Measurements from ENCODE around the gene C1D. TPM values are rescaled to one million over a fixed set of nuclear protein-coding genes. Genes with fewer than 3 reads are reported as not detected.

C1D gene
- total RNA-seq, 1 experiment from 2014 or later, result 21.1 TPM

DNA sequence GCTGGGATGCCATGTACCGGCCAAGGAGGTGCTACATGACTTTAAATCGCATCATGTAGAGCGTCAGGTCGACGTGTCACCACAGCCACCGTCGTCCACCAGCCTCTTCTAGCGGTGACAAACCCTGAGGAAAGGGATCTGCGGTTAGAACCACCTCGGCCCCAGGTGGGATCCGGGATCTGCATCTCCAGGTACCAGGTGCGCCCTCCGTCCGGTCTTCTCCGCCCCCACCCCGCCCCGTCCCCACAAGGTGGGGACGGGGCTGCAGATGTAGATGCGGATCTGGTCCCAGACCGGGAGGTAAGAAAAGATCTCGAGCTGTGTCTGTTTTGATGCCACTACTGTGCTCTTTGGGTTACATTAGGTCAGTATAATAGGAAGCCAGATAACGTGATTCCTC is 38.4 kb downstream of the C1D start:
- H3K9me3 ChIP-seq (ENCODE audit: control insufficient read depth in 1 of 2, insufficient read depth in 1 of 2, low read depth in 1 of 2, low read length in 2 of 2), result no peaks in the 10 kb centered on the region
- H2AFZ ChIP-seq (ENCODE audit: low read depth, low read length, poor library complexity, severe bottlenecking), result no peak overlapping the region
- intact Hi-C loops (cut with micrococcal nuclease), result no loop called here
- no peak for TF ChIP-seq EZH2 (IDR thresholded peaks at IDR 0.05)
- TF ChIP-seq RAD21 (IDR thresholded peaks at IDR 0.05; ENCODE audit: low read depth), result no peak
- no peak for TF ChIP-seq MAX (IDR thresholded peaks at IDR 0.05)
- TF ChIP-seq CBX3 (IDR thresholded peaks at IDR 0.05; ENCODE audit: low read depth), result no peak
- TF ChIP-seq EGR1 (IDR thresholded peaks at IDR 0.05; ENCODE audit: low read depth), result no peak
- TF ChIP-seq, protein P1, sequence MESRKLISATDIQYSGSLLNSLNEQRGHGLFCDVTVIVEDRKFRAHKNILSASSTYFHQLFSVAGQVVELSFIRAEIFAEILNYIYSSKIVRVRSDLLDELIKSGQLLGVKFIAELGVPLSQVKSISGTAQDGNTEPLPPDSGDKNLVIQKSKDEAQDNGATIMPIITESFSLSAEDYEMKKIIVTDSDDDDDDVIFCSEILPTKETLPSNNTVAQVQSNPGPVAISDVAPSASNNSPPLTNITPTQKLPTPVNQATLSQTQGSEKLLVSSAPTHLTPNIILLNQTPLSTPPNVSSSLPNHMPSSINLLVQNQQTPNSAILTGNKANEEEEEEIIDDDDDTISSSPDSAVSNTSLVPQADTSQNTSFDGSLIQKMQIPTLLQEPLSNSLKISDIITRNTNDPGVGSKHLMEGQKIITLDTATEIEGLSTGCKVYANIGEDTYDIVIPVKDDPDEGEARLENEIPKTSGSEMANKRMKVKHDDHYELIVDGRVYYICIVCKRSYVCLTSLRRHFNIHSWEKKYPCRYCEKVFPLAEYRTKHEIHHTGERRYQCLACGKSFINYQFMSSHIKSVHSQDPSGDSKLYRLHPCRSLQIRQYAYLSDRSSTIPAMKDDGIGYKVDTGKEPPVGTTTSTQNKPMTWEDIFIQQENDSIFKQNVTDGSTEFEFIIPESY (IDR thresholded peaks at IDR 0.05; ENCODE audit: extremely low read depth, insufficient replicate concordance, low read length), result no peak
- no peak for TF ChIP-seq ZNF274 (IDR thresholded peaks at IDR 0.05; ENCODE audit: low read depth, low read length)
- TF ChIP-seq JUND (IDR thresholded peaks at IDR 0.05), result no peak
- no peak for TF ChIP-seq ZFX (IDR thresholded peaks at IDR 0.05)
- TF ChIP-seq, protein P2, sequence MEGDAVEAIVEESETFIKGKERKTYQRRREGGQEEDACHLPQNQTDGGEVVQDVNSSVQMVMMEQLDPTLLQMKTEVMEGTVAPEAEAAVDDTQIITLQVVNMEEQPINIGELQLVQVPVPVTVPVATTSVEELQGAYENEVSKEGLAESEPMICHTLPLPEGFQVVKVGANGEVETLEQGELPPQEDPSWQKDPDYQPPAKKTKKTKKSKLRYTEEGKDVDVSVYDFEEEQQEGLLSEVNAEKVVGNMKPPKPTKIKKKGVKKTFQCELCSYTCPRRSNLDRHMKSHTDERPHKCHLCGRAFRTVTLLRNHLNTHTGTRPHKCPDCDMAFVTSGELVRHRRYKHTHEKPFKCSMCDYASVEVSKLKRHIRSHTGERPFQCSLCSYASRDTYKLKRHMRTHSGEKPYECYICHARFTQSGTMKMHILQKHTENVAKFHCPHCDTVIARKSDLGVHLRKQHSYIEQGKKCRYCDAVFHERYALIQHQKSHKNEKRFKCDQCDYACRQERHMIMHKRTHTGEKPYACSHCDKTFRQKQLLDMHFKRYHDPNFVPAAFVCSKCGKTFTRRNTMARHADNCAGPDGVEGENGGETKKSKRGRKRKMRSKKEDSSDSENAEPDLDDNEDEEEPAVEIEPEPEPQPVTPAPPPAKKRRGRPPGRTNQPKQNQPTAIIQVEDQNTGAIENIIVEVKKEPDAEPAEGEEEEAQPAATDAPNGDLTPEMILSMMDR (IDR thresholded peaks at IDR 0.05 in 2 of 3, conservative IDR thresholded peaks at IDR 0.05 in 1 of 3; ENCODE audit: borderline replicate concordance in 1 of 3, insufficient read depth in 1 of 3, low read depth in 2 of 3, low read length in 2 of 3), result no peak
- no peak for TF ChIP-seq TCF7L2 (IDR thresholded peaks at IDR 0.05; ENCODE audit: borderline replicate concordance, extremely low read depth, insufficient read depth, insufficient read length)
- ChIA-PET CTCF (no interaction called here), POLR2A (no interaction called here), RAD21 (ENCODE audit: low non-redundant PET in 1 of 2, low total read pairs in 2 of 2, uncharacterized antibody in 2 of 2, unreplicated experiment in 2 of 2) (no interaction called here)
- no peaks in the 10 kb centered on the region for H4K20me1 ChIP-seq (ENCODE audit: insufficient read depth)
- H3K4me1 ChIP-seq (ENCODE audit: control insufficient read depth in 1 of 2, insufficient read depth in 2 of 2, low read length in 2 of 2), result no peaks in the 10 kb centered on the region
- H3K4me3 ChIP-seq (replicated peaks in 1 of 2; ENCODE audit: low read depth in 1 of 2, low read length in 2 of 2), result no peak overlapping the region
- no peaks in the 10 kb centered on the region for H3K9me2 ChIP-seq (ENCODE audit: insufficient read depth)
- no peaks in the 10 kb centered on the region for H3K79me2 ChIP-seq (ENCODE audit: insufficient read depth, low read length)
- H3K27me3 ChIP-seq (ENCODE audit: insufficient read depth, low read length), result peaks cover 15% of the 10 kb centered on the region; the same call in 1 of the 2 replicates
- DNase-seq (ENCODE audit: low read depth, low spot score) (no peak), ATAC-seq (no peak)
- no peak overlapping the region for H3K27ac ChIP-seq (ENCODE audit: low read depth, low read length)
- H3K4me2 ChIP-seq (ENCODE audit: low read length), result no peak overlapping the region
- H3K36me3 ChIP-seq (ENCODE audit: control insufficient read depth in 1 of 2, insufficient read depth in 2 of 2, low read length in 2 of 2), result no peaks in the 10 kb centered on the region
- BruUV-seq (replicated peaks), result no TSS peak
- H3K9ac ChIP-seq (ENCODE audit: low read length), result no peak overlapping the region
